Transverse colon (tissue), 4 donors: Measurements from ENCODE around the gene SOWAHA.

Experiments
- CTCF ChIP-seq, 5 experiments: fragments of 200-600 bp in 3 of 5; fragments of 450-650 bp in 2 of 5; sonication (generic) in 3 of 5; IDR thresholded peaks; 1 replicate in 2 of 5; 2 replicates in 3 of 5; pipeline ENCODE4 v1.5.1; 2016 to 2017; ENCODE audit warnings: antibody characterized with exemption in 5 of 5, inconsistent platforms in 3 of 5, mild to moderate bottlenecking in 2 of 5, moderate library complexity in 1 of 5
- POLR2A ChIP-seq: fragments of 450-650 bp; IDR thresholded peaks from one replicate; pipeline ENCODE4 v1.6.1; 2016; ENCODE audit warnings: antibody characterized with exemption, mild to moderate bottlenecking, moderate library complexity
- POLR2AphosphoS5 ChIP-seq, 3 donors: sonication (generic); formaldehyde crosslinking; IDR thresholded peaks; one replicate each; pipeline ENCODE4 v1.6.1; 2016; ENCODE audit warnings: antibody characterized with exemption in 3 of 3

- TF ChIP-seq POLR2A (no peak), CTCF (IDR thresholded peaks at IDR 0.05) (no peak), POLR2AphosphoS5 (IDR thresholded peaks at IDR 0.05) (no peak)
Observed at GRCh38 chr5:132778856-132779255, 34.2 kb upstream of the SOWAHA start.
